OCI-LY1 (cell line): ENCODE results near the gene FBLN2.

Experiments
- EZH2 ChIP-seq: fragments of 200-600 bp; sonication (generic), shearing (Covaris generic); IDR thresholded peaks from 2 replicates; pipeline ENCODE4 v1.8.0; 2017; ENCODE audit warnings: borderline replicate concordance, mixed run types, mild to moderate bottlenecking, antibody characterized with exemption, low read length, moderate library complexity, mixed read lengths
- TF ChIP-seq, protein P1 (sequence below): fragments of 200-600 bp; sonication (generic), shearing (Covaris generic); IDR thresholded peaks from 2 replicates; pipeline ENCODE4 v1.5.1; 2017; ENCODE audit warnings: mild to moderate bottlenecking, antibody characterized with exemption, low read length, moderate library complexity, mixed read lengths

DNA sequence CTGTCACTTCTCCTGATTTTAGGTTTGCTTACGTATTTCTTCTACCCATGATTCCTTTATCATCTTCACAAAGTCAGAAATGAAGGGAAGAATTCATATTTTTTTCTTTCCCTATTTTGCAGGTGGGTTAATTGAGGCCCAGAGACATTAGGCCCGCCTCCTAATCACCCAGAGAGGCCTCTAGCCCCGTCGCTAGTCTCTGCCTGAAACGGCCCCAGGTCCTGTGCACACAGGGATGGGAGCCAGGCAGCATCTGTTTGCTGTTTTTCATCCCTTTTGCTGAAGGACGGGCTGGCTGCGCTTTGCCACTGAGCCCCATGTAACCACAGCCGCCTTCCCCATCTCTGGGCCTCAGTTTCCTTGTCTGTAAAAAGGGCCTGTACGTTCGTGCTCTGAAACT is 135.9 kb downstream of the FBLN2 start:
- no peak for TF ChIP-seq EZH2
- TF ChIP-seq, protein P1, sequence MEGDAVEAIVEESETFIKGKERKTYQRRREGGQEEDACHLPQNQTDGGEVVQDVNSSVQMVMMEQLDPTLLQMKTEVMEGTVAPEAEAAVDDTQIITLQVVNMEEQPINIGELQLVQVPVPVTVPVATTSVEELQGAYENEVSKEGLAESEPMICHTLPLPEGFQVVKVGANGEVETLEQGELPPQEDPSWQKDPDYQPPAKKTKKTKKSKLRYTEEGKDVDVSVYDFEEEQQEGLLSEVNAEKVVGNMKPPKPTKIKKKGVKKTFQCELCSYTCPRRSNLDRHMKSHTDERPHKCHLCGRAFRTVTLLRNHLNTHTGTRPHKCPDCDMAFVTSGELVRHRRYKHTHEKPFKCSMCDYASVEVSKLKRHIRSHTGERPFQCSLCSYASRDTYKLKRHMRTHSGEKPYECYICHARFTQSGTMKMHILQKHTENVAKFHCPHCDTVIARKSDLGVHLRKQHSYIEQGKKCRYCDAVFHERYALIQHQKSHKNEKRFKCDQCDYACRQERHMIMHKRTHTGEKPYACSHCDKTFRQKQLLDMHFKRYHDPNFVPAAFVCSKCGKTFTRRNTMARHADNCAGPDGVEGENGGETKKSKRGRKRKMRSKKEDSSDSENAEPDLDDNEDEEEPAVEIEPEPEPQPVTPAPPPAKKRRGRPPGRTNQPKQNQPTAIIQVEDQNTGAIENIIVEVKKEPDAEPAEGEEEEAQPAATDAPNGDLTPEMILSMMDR = no peak
